IPS-NIHi7 (cell line): ENCODE measurements around the gene GOLGA6L10.
"Not testable (repeated sequence)": the region's sequence is repeated elsewhere in the genome, so short reads cannot be mapped to it uniquely, and the experiment has no call there.

Experiments used
- DNase-seq: peaks from one replicate; pipeline ENCODE4 v3.0.0; 2012; ENCODE audit warnings: mixed read lengths; ENCODE audit errors: extremely low spot score

The GOLGA6L10 gene

GRCh38 chr15:82317516-82317915 is 31.8 kb downstream of the GOLGA6L10 start:
- DNase-seq: not testable (repeated sequence)

GRCh38 chr15:82317091-82317489 is 32.2 kb downstream of the GOLGA6L10 start:
- no peak for DNase-seq

GRCh38 chr15:82316247-82317090 is 32.8 kb downstream of the GOLGA6L10 start:
- DNase-seq: not testable (repeated sequence)

GRCh38 chr15:82315519-82316246 is 33.6 kb downstream of the GOLGA6L10 start:
- no peak for DNase-seq

GRCh38 chr15:82314769-82315518 is 34.3 kb downstream of the GOLGA6L10 start:
- DNase-seq: no peak

- not testable (repeated sequence) for DNase-seq
Measured at GRCh38 chr15:82313951-82314768, 35.1 kb downstream of the GOLGA6L10 start.

GRCh38 chr15:82313446-82313845 is 35.8 kb downstream of the GOLGA6L10 start:
- DNase-seq: no peak

- peak; percentile 15 for DNase-seq
Measured at GRCh38 chr15:82312586-82313349, 36.5 kb downstream of the GOLGA6L10 start.

GRCh38 chr15:82311321-82311720 is 38.0 kb downstream of the GOLGA6L10 start:
- DNase-seq: not testable (repeated sequence)

GRCh38 chr15:82309802-82310201 is 39.5 kb downstream of the GOLGA6L10 start:
- DNase-seq: no peak

GRCh38 chr15:82307714-82308081 is 41.6 kb downstream of the GOLGA6L10 start:
- DNase-seq: no peak

- DNase-seq: peak; percentile 16
Measured at GRCh38 chr15:82306791-82307713, 42.2 kb downstream of the GOLGA6L10 start.

GRCh38 chr15:82305621-82306048 is 43.6 kb downstream of the GOLGA6L10 start:
- no peak for DNase-seq

- peak; percentile 11 for DNase-seq
Measured at GRCh38 chr15:82304778-82305090, 44.5 kb downstream of the GOLGA6L10 start.

GRCh38 chr15:82303956-82304777 is 45.1 kb downstream of the GOLGA6L10 start:
- DNase-seq: peak; percentile 5

- no peak for DNase-seq
Measured at GRCh38 chr15:82301296-82302016, 47.8 kb downstream of the GOLGA6L10 start.

- no peak for DNase-seq
Measured at GRCh38 chr15:82300883-82301282, 48.4 kb downstream of the GOLGA6L10 start.

- DNase-seq: not testable (repeated sequence)
Measured at GRCh38 chr15:82300326-82300725, 48.9 kb downstream of the GOLGA6L10 start.
